K562 (cell line): ENCODE data around the gene TIMM17B. TPM values are rescaled to one million over a fixed set of nuclear protein-coding genes. Genes with fewer than 3 reads are reported as not detected.

Experiments
- ATAC-seq: fragments of 200-7000 bp; cut with Tn5 transposase; 3 replicates; pipeline ENCODE4 v1.9.1; 2020; ENCODE audit warnings: moderate library complexity
- BruUV-seq: library from RNA; stranded (reverse); fragments of 400-500 nt; replicated peaks from 2 replicates; lab custom pipeline; 2021; lab: Mats Ljungman, UMichigan
- CTCF ChIA-PET: fragments of 300-600 bp; formaldehyde crosslinking; extraction: SDS; loops from one replicate; lab custom pipeline; 2021; ENCODE audit warnings: low intra/inter-chr PET ratio; lab: Yijun Ruan, JAX
- POLR2A ChIA-PET: fragments of 300-600, 350-650 bp; sonication (Branson Sonifier 250); formaldehyde crosslinking; extraction: SDS; loops from one replicate; lab custom pipeline; 2021; ENCODE audit warnings: antibody characterized with exemption, inconsistent platforms; lab: Yijun Ruan, JAX
- DNase-seq, 4 experiments: peaks; one replicate each; pipeline versions ENCODE4 v3.0.0 to v3.0.0-alpha.2; 2011 to 2018; ENCODE audit warnings: low spot score in 3 of 4, mixed read lengths in 3 of 4; ENCODE audit errors: extremely low read depth in 1 of 4
- FAIRE-seq: peaks from 2 replicates; lab custom pipeline; 2011; peaks lifted over from hg19 to GRCh38; lab: Jason Lieb, UNC
- H2AFZ ChIP-seq: 2 replicates; pipeline ENCODE4 v1.6.0; 2011; ENCODE audit warnings: low read depth, low read length, control low read depth, inconsistent platforms
- H3K27ac ChIP-seq: fragments of 200-600 bp; 3 replicates; pipeline ENCODE4 v1.8.0; 2011; ENCODE audit warnings: low read depth, mild to moderate bottlenecking, control low read depth, inconsistent platforms, low read length, moderate library complexity, mixed read lengths; ENCODE audit errors: extremely low read depth
- H3K27me3 ChIP-seq, 2 experiments: fragments of 300-600 bp in 1 of 2; 2 replicates in 1 of 2; 3 replicates in 1 of 2; pipeline versions ENCODE4 v1.6.0 to v1.8.0; 2011; ENCODE audit warnings: inconsistent platforms in 2 of 2, low read length in 2 of 2, mild to moderate bottlenecking in 1 of 2, mixed read lengths in 1 of 2, moderate library complexity in 1 of 2; ENCODE audit not compliant: control insufficient read depth in 2 of 2, insufficient read depth in 2 of 2
- H3K36me3 ChIP-seq: fragments of 300-600 bp; 3 replicates; pipeline ENCODE4 v1.8.0; 2011; ENCODE audit warnings: mild to moderate bottlenecking, low read length, inconsistent platforms; ENCODE audit not compliant: control insufficient read depth, insufficient read depth
- H3K4me1 ChIP-seq, 2 experiments: fragments of 200-600 bp in 1 of 2; replicated peaks in 1 of 2; 2 replicates in 1 of 2; 3 replicates in 1 of 2; pipeline versions ENCODE4 v1.5.1 to v1.8.0; 2011; ENCODE audit warnings: inconsistent platforms in 2 of 2, low read length in 2 of 2, mild to moderate bottlenecking in 1 of 2, mixed read lengths in 1 of 2, moderate library complexity in 1 of 2; ENCODE audit not compliant: control insufficient read depth in 2 of 2, insufficient read depth in 2 of 2
- H3K4me2 ChIP-seq: 2 replicates; pipeline ENCODE4 v1.6.1; 2011; ENCODE audit warnings: low read length, control low read depth, inconsistent platforms, mixed read lengths; ENCODE audit not compliant: insufficient read depth
- H3K4me3 ChIP-seq: fragments of 200-600 bp; sonication (generic), shearing (Covaris generic); 2 replicates; pipeline ENCODE4 v1.5.1; 2016; ENCODE audit warnings: control low read depth, inconsistent platforms
- H3K79me2 ChIP-seq: fragments of 200-600 bp; 3 replicates; pipeline ENCODE4 v1.8.0; 2011; ENCODE audit warnings: low read length, inconsistent platforms; ENCODE audit not compliant: control insufficient read depth, insufficient read depth
- H3K9ac ChIP-seq, 2 experiments: 2 replicates each; pipeline versions ENCODE4 v1.6.0 to v1.6.1; 2011; ENCODE audit warnings: low read depth in 2 of 2, low read length in 2 of 2, control low read depth in 1 of 2, inconsistent platforms in 1 of 2, mild to moderate bottlenecking in 1 of 2, mixed read lengths in 1 of 2; ENCODE audit not compliant: insufficient read depth in 1 of 2
- H3K9me1 ChIP-seq: one replicate; pipeline ENCODE4 v1.6.0; 2011; ENCODE audit warnings: inconsistent platforms, mild to moderate bottlenecking, low read length, moderate library complexity; ENCODE audit not compliant: control insufficient read depth, insufficient read depth
- H3K9me3 ChIP-seq: replicated peaks from 2 replicates; pipeline ENCODE4 v1.5.1; 2011; ENCODE audit warnings: low read depth, low read length, inconsistent platforms; ENCODE audit not compliant: control insufficient read depth, insufficient read depth
- H4K20me1 ChIP-seq: replicated peaks from 2 replicates; pipeline ENCODE4 v1.6.1; 2011; ENCODE audit warnings: low read length, inconsistent platforms, mixed read lengths; ENCODE audit not compliant: control insufficient read depth, insufficient read depth
- ATF1 ChIP-seq, 2 experiments: fragments of 450-650 bp in 1 of 2; IDR thresholded peaks; 2 replicates each; pipeline ENCODE4 v1.6.1; 2016; ENCODE audit warnings: missing compliant biosample characterization in 1 of 2, missing genetic modification characterization in 1 of 2
- CC2D1A ChIP-seq: fragments of 450-650 bp; IDR thresholded peaks from 2 replicates; pipeline ENCODE4 v1.6.1; 2017; ENCODE audit warnings: mild to moderate bottlenecking
- CREBBP ChIP-seq: IDR thresholded peaks from one replicate; pipeline ENCODE4 v1.6.1; 2012; ENCODE audit warnings: low read depth, mild to moderate bottlenecking, control low read depth, inconsistent platforms, low read length
- LEF1 ChIP-seq: fragments of 450-650 bp; IDR thresholded peaks from 2 replicates; pipeline ENCODE4 v1.6.1; 2016; ENCODE audit warnings: mild to moderate bottlenecking
- MTA2 ChIP-seq: fragments of 450-650 bp; IDR thresholded peaks from 2 replicates; pipeline ENCODE4 v1.6.1; 2016; ENCODE audit warnings: low read depth
- STAT5A ChIP-seq: IDR thresholded peaks from 2 replicates; pipeline ENCODE4 v1.6.1; 2012; ENCODE audit warnings: low read length, inconsistent platforms, borderline replicate concordance
- ZNF766 ChIP-seq: fragments of 200-800 bp; sonication (Bioruptor generic); conservative IDR thresholded peaks from 2 replicates; pipeline ENCODE4 v1.6.1; 2016; ENCODE audit warnings: missing genetic modification characterization, missing compliant biosample characterization
- WGBS: fragments of 100-300 bp; shearing (Covaris generic); methylation state at CpG from one replicate; pipeline ENCODE4 v1.1.6; 2016; ENCODE audit warnings: low coverage, mixed read lengths; ENCODE audit not compliant: insufficient coverage; ENCODE audit errors: missing lambda C conversion rate; 5-methylcytosine and 5-hydroxymethylcytosine counted together
- in situ Hi-C: fragments of 300-500 bp; cut with MboI; formaldehyde crosslinking; loops from 4 replicates; pipeline ENCODE4 v1.15.0; 2018; ENCODE audit warnings: inconsistent platforms, mixed read lengths
- intact Hi-C: fragments of 100-400 bp; cut with micrococcal nuclease; formaldehyde crosslinking; loops from 2 replicates; pipeline ENCODE4 v1.14.2; 2022
- polyA plus RNA-seq, 8 experiments: library from polyadenylated mRNA; depleted of rRNA in 4 of 8; stranded (reverse) in 5 of 8; unstranded in 3 of 8; fragments of >200 nt; fragmentation: Nextera tagmentation in 2 of 8; fragmentation: Illumina TruSeq in 1 of 8; extraction: Ambion mirVana in 2 of 8; extraction: Trizol in 1 of 8; gene quantifications; 2 replicates each; pipeline versions ENCODE4 v1.2.1 to v1.2.3, GENCODE V29; 2011 to 2014; ENCODE audit warnings: inconsistent platforms in 1 of 8, missing spikeins in 1 of 8
- total RNA-seq, 7 experiments: library from RNA; depleted of rRNA in 6 of 7; stranded (reverse); fragments of >200 nt in 6 of 7; fragmentation: Illumina TruSeq in 2 of 7; extraction: Trizol in 2 of 7; gene quantifications; 2 replicates each; pipeline versions ENCODE4 v1.2.1 to v1.2.3, GENCODE V29; 2011 to 2021; ENCODE audit warnings: low replicate concordance in 1 of 7
- TF ChIP-seq, protein P1 (sequence below): IDR thresholded peaks from 2 replicates; pipeline ENCODE4 v1.6.1; 2012; ENCODE audit warnings: low read depth, low read length, improper control_type of control experiment, borderline replicate concordance
- TF ChIP-seq, protein P2 (sequence below): fragments of 450-650 bp; formaldehyde crosslinking; IDR thresholded peaks from 2 replicates; pipeline ENCODE4 v1.4.0; 2020; ENCODE audit warnings: mild to moderate bottlenecking, moderate library complexity
- TF ChIP-seq, protein P3 (sequence below): sonication (generic); formaldehyde crosslinking; IDR thresholded peaks from 2 replicates; pipeline ENCODE4 v1.8.0; 2022; ENCODE audit warnings: mild to moderate bottlenecking, missing genetic modification reagents

The TIMM17B gene
- total and polyA plus RNA-seq, 9 of the 15 experiments (the other 6 are each of a cell fraction or from before 2014, with no cell fraction given) = 9.9 to 184 (median 115) TPM

DNA sequence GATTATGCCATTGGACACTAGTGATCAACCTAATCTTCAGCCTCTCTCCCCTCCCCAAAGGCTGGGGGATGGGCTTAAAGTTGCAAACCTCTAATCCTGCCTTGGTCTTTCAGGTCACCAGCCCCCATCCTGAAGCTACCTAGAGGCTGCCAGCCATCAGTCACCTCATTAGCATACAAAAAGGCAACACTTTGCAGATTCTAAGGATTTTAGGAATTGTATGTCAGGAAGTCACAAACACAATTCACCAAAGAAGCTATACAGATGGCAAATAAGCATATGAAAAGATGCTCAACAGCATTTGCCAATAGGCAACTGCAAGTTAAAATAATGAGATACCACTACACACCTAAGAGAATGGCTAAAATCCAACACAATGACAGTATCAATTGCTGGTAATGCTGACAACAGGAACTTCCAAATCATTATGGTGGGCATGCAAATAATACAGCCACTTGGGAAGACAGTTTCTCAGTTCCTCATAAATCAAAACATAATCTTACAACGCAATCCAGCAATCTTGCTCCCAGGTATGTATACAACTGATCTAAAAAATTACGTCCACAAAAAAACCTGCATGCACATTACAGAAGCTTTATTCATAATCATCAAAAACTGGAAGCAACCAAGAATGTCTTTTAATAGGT, 30.3 kb upstream of the TIMM17B start:
- TF ChIP-seq STAT5A = no peak
- Histone ChIP-seq H3K4me2 (no peak overlapping the region), H3K4me1 (peaks cover 0 to 5% of the 10 kb centered on the region in 2 experiments; a peak in 1 of 5 replicates), H3K4me3 (no peak overlapping the region), H3K36me3 (peaks cover 66% of the 10 kb centered on the region), H2AFZ (no peak overlapping the region), H3K27me3 (no peaks in the 10 kb centered on the region), H3K27ac (no peak overlapping the region), H3K9ac (no peak overlapping the region), H4K20me1 (no peaks in the 10 kb centered on the region), H3K9me3 (no peaks in the 10 kb centered on the region), H3K9me1 (no peaks in the 10 kb centered on the region), H3K79me2 (peaks cover 4% of the 10 kb centered on the region; the same call in 1 of the 3 replicates)
- in situ Hi-C loops = no loop called here
- ChIA-PET CTCF (no interaction called here), POLR2A (interaction anchor here (0.6 to 0.7 kb wide), 2 partner anchors 9 to 16 kb away, joined by 3 read pairs; partner anchors contain the start of gene SLC35A2)
- ATAC-seq (no peak), DNase-seq (no peak), FAIRE-seq (no peak)
- no TSS peak for BruUV-seq
- WGBS = 93% methylated on average over 2 of the region's 2 CpGs
- intact Hi-C loops = no loop called here

- peaks cover 69% of the 10 kb centered on the region for H3K36me3 ChIP-seq
- BruUV-seq = no TSS peak
- POLR2A ChIA-PET = no interaction called here
- no peaks in the 10 kb centered on the region for H3K27me3 ChIP-seq
- no peak for ATAC-seq
- TF ChIP-seq, protein P1, sequence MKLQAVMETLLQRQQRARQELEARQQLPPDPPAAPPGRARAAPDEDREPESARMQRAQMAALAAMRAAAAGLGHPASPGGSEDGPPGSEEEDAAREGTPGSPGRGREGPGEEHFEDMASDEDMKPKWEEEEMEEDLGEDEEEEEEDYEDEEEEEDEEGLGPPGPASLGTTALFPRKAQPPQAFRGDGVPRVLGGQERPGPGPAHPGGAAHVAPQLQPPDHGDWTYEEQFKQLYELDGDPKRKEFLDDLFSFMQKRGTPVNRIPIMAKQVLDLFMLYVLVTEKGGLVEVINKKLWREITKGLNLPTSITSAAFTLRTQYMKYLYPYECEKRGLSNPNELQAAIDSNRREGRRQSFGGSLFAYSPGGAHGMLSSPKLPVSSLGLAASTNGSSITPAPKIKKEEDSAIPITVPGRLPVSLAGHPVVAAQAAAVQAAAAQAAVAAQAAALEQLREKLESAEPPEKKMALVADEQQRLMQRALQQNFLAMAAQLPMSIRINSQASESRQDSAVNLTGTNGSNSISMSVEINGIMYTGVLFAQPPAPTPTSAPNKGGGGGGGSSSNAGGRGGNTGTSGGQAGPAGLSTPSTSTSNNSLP = no peak
- TF ChIP-seq LEF1 = no peak
- no peak for TF ChIP-seq CREBBP
- no peak for TF ChIP-seq ATF1 (CRISPR knock-in tag; IDR thresholded peaks at IDR 0.05)
- no peak for TF ChIP-seq ATF1 (tag; IDR thresholded peaks at IDR 0.05)
- TF ChIP-seq, protein P2, sequence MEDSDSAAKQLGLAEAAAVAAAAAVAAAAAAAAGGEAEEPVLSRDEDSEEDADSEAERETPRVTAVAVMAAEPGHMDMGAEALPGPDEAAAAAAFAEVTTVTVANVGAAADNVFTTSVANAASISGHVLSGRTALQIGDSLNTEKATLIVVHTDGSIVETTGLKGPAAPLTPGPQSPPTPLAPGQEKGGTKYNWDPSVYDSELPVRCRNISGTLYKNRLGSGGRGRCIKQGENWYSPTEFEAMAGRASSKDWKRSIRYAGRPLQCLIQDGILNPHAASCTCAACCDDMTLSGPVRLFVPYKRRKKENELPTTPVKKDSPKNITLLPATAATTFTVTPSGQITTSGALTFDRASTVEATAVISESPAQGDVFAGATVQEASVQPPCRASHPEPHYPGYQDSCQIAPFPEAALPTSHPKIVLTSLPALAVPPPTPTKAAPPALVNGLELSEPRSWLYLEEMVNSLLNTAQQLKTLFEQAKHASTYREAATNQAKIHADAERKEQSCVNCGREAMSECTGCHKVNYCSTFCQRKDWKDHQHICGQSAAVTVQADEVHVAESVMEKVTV (CRISPR knock-in tag) = no peak
- TF ChIP-seq CC2D1A = no peak
- no peak for TF ChIP-seq ZNF766 (CRISPR knock-in tag)
- TF ChIP-seq, protein P3, sequence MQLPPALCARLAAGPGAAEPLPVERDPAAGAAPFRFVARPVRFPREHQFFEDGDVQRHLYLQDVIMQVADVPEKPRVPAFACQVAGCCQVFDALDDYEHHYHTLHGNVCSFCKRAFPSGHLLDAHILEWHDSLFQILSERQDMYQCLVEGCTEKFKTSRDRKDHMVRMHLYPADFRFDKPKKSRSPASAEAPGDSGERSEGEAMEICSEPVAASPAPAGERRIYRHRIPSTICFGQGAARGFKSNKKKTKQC (CRISPR knock-in tag) = no peak
- no peak for TF ChIP-seq MTA2
- TF ChIP-seq, all 486 proteins: peak for 0
- no peak overlapping the region for H3K4me2 ChIP-seq
- no peak overlapping the region for H3K4me3 ChIP-seq
- DNase-seq = no peak
- H2AFZ ChIP-seq = no peak overlapping the region
- H3K9me3 ChIP-seq = no peaks in the 10 kb centered on the region
- H3K9ac ChIP-seq = no peak overlapping the region
- H4K20me1 ChIP-seq = no peaks in the 10 kb centered on the region
- peaks cover 0 to 8% of the 10 kb centered on the region in 2 experiments; a peak in 2 of 5 replicates for H3K4me1 ChIP-seq
- H3K79me2 ChIP-seq = peaks cover 4% of the 10 kb centered on the region; the same call in 1 of the 3 replicates
- WGBS = 96% methylated on average over 4 of the region's 5 CpGs
- no peak for FAIRE-seq
- H3K27ac ChIP-seq = no peak overlapping the region
- no peaks in the 10 kb centered on the region for H3K9me1 ChIP-seq
- in situ Hi-C loops = no loop called here
- CTCF ChIA-PET = interaction anchor here (0.6 kb wide), 1 partner anchor 194 kb away, joined by 3 read pairs; no protein-coding TSS in a partner anchor
- intact Hi-C loops = no loop called here
These were observed 29.6 kb upstream of the TIMM17B start for GRCh38 chrX:48927123-48927522.
